HepG2 (cell line): ENCODE data around the gene RBP4.

Experiments
- EZH2 ChIP-seq: conservative IDR thresholded peaks from 2 replicates; pipeline ENCODE4 v1.6.1; 2012; ENCODE audit warnings: mild to moderate bottlenecking, low read depth, low read length, moderate library complexity
- NFE2L1 ChIP-seq: sonication (generic); formaldehyde crosslinking; IDR thresholded peaks from 2 replicates; pipeline ENCODE4 v1.4.0; 2020; ENCODE audit warnings: missing genetic modification reagents, mild to moderate bottlenecking, borderline replicate concordance
- NFRKB ChIP-seq: fragments of 450-650 bp; IDR thresholded peaks from 2 replicates; pipeline ENCODE4 v1.6.1; 2017
- POLR2A ChIP-seq, 2 experiments: IDR thresholded peaks; 2 replicates each; pipeline ENCODE4 v1.6.1; 2011; ENCODE audit warnings: low read depth in 2 of 2, low read length in 2 of 2, mild to moderate bottlenecking in 1 of 2, moderate library complexity in 1 of 2; ENCODE audit not compliant: insufficient read depth in 1 of 2
- RAD21 ChIP-seq: fragments of 450-650 bp; formaldehyde crosslinking; IDR thresholded peaks from 2 replicates; pipeline ENCODE4 v1.5.0; 2020; ENCODE audit warnings: mild to moderate bottlenecking
- RXRA ChIP-seq: sonication (generic); formaldehyde crosslinking; IDR thresholded peaks from 2 replicates; pipeline ENCODE4 v1.5.1; 2020; ENCODE audit warnings: missing genetic modification reagents
- ZNF180 ChIP-seq: sonication (generic); formaldehyde crosslinking; IDR thresholded peaks from 2 replicates; pipeline ENCODE4 v1.4.0; 2020; ENCODE audit warnings: low read depth, missing genetic modification reagents, borderline replicate concordance
- ZNF282 ChIP-seq: fragments of 450-650 bp; IDR thresholded peaks from 2 replicates; pipeline ENCODE4 v1.6.1; 2018; ENCODE audit not compliant: partially characterized antibody
- ZNF629 ChIP-seq: sonication (generic); formaldehyde crosslinking; conservative IDR thresholded peaks from 2 replicates; pipeline ENCODE4 v1.5.0; 2020; ENCODE audit warnings: missing genetic modification reagents

GRCh38 chr10:93589648-93590562 lies 11.1 kb downstream of the RBP4 start:
- TF ChIP-seq ZNF180 (CRISPR knock-in tag): no peak
- no peak for TF ChIP-seq RXRA (CRISPR knock-in tag)
- peak in 1 of 2 experiments; percentile 47; a peak in 3 of 4 replicates for TF ChIP-seq POLR2A (IDR thresholded peaks at IDR 0.05; ENCODE audit: insufficient read depth in 1 of 2, low read depth in 2 of 2, low read length in 2 of 2)
- no peak for TF ChIP-seq EZH2
- no peak for TF ChIP-seq NFRKB
- TF ChIP-seq ZNF282: no peak
- TF ChIP-seq RAD21 (CRISPR knock-in tag): no peak
- TF ChIP-seq NFE2L1: no peak
- no peak for TF ChIP-seq ZNF629
